HepG2 (cell line): ENCODE results near the gene CXCR5. TPM values are rescaled to one million over a fixed set of nuclear protein-coding genes. Genes with fewer than 3 reads are reported as not detected.

Experiments used
- CEBPG ChIP-seq: IDR thresholded peaks from 2 replicates; pipeline ENCODE4 v1.6.1; 2016
- GABPA ChIP-seq, 2 experiments: IDR thresholded peaks; 2 replicates each; pipeline ENCODE4 v1.6.1; 2011 to 2016; ENCODE audit warnings: low read depth in 2 of 2, low read length in 1 of 2, missing biosample characterization in 1 of 2, missing genetic modification characterization in 1 of 2
- MAFK ChIP-seq, 2 experiments: IDR thresholded peaks in 1 of 2; conservative IDR thresholded peaks in 1 of 2; 2 replicates each; pipeline ENCODE4 v1.6.1; 2011; ENCODE audit warnings: improper control_type of control experiment in 2 of 2, low read length in 2 of 2
- MLLT10 ChIP-seq: sonication (generic); formaldehyde crosslinking; IDR thresholded peaks from 2 replicates; pipeline ENCODE4 v1.4.0; 2020; ENCODE audit warnings: missing genetic modification reagents
- NFE2 ChIP-seq: sonication (generic); formaldehyde crosslinking; IDR thresholded peaks from 2 replicates; pipeline ENCODE4 v1.4.0; 2020; ENCODE audit warnings: missing genetic modification reagents
- NFKBIZ ChIP-seq: IDR thresholded peaks from 2 replicates; pipeline ENCODE4 v1.6.1; 2018; ENCODE audit warnings: missing genetic modification reagents, missing compliant biosample characterization
- PCBP1 ChIP-seq: fragments of 200-400 bp; formaldehyde crosslinking; IDR thresholded peaks from 2 replicates; pipeline ENCODE4 v1.6.1; 2017; ENCODE audit warnings: mild to moderate bottlenecking, low read depth, low read length, borderline replicate concordance
- TBX3 ChIP-seq: fragments of 450-650 bp; IDR thresholded peaks from 2 replicates; pipeline ENCODE4 v1.6.1; 2017; ENCODE audit warnings: antibody characterized with exemption, mild to moderate bottlenecking, inconsistent platforms, borderline replicate concordance
- THAP11 ChIP-seq: IDR thresholded peaks from 2 replicates; pipeline ENCODE4 v1.6.1; 2016; ENCODE audit warnings: missing biosample characterization, missing genetic modification reagents
- TIGD3 ChIP-seq: sonication (generic); formaldehyde crosslinking; IDR thresholded peaks from 2 replicates; pipeline ENCODE4 v1.5.1; 2020; ENCODE audit warnings: mild to moderate bottlenecking, missing genetic modification reagents, borderline replicate concordance
- ZBTB39 ChIP-seq: sonication (generic); formaldehyde crosslinking; IDR thresholded peaks from 2 replicates; pipeline ENCODE4 v1.5.0; 2020; ENCODE audit warnings: missing genetic modification reagents
- ZNF17 ChIP-seq: sonication (generic); formaldehyde crosslinking; IDR thresholded peaks from 2 replicates; pipeline ENCODE4 v1.5.0; 2020; ENCODE audit warnings: mild to moderate bottlenecking, missing genetic modification reagents
- ZNF263 ChIP-seq: sonication (generic); formaldehyde crosslinking; IDR thresholded peaks from 2 replicates; pipeline ENCODE4 v1.4.0; 2020; ENCODE audit warnings: missing genetic modification reagents
- ZNF629 ChIP-seq: sonication (generic); formaldehyde crosslinking; conservative IDR thresholded peaks from 2 replicates; pipeline ENCODE4 v1.5.0; 2020; ENCODE audit warnings: missing genetic modification reagents
- ZNF790 ChIP-seq: sonication (generic); formaldehyde crosslinking; IDR thresholded peaks from 2 replicates; pipeline ENCODE4 v1.8.0; 2022; ENCODE audit warnings: missing genetic modification reagents, mild to moderate bottlenecking, borderline replicate concordance
- ZSCAN25 ChIP-seq: sonication (generic); formaldehyde crosslinking; IDR thresholded peaks from 2 replicates; pipeline ENCODE4 v1.8.0; 2022; ENCODE audit warnings: mild to moderate bottlenecking, missing genetic modification reagents
- polyA plus RNA-seq, 8 experiments: library from polyadenylated mRNA; depleted of rRNA in 3 of 8; stranded (reverse) in 7 of 8; unstranded in 1 of 8; fragments of >200 nt; fragmentation: Illumina TruSeq in 4 of 8; extraction: Trizol in 4 of 8; gene quantifications; 2 replicates each; pipeline versions ENCODE4 v1.2.1 to v1.2.3, GENCODE V29; 2011 to 2016; ENCODE audit warnings: low read depth in 4 of 8, missing spikeins in 1 of 8, mixed read lengths in 1 of 8; ENCODE audit not compliant: insufficient read depth in 1 of 8
- total RNA-seq, 5 experiments: library from RNA; depleted of rRNA; stranded (reverse); fragments of >200 nt; fragmentation: Illumina TruSeq; extraction: Trizol; gene quantifications; 2 replicates each; pipeline ENCODE4 v1.2.3, GENCODE V29; 2016; ENCODE audit warnings: low read depth in 1 of 5

Gene CXCR5
- total and polyA plus RNA-seq, 2 of the 13 experiments (the other 11 are each of a cell fraction or from before 2014, with no cell fraction given): not detected

GRCh38 chr11:118929501-118930093 is 45.9 kb downstream of the CXCR5 start (continued):
- TF ChIP-seq ZNF17 (CRISPR knock-in tag) (no peak), CEBPG (CRISPR knock-in tag) (no peak), GABPA (IDR thresholded peaks at IDR 0.05; ENCODE audit: low read depth, low read length) (no peak), GABPA (CRISPR knock-in tag; IDR thresholded peaks at IDR 0.05; ENCODE audit: low read depth) (no peak), ZBTB39 (no peak), MAFK (conservative IDR thresholded peaks at IDR 0.05 in 1 of 2, IDR thresholded peaks at IDR 0.05 in 1 of 2; ENCODE audit: low read length in 2 of 2) (no peak), TBX3 (no peak), NFE2 (no peak), NFKBIZ (CRISPR knock-in tag) (no peak), MLLT10 (CRISPR knock-in tag) (no peak), THAP11 (CRISPR knock-in tag) (peak; percentile 30; the same call in 1 of the 2 replicates), TIGD3 (no peak), ZNF629 (CRISPR knock-in tag) (no peak), ZSCAN25 (CRISPR knock-in tag) (no peak), ZNF790 (CRISPR knock-in tag) (no peak), ZNF263 (CRISPR knock-in tag) (peak; percentile 42), PCBP1 (0 out of 2 replicates have a peak, but pooled peaks have one; percentile 58)
